NCI-H345 (cell line): ENCODE measurements around the gene HYAL3.
"Not testable (repeated sequence)": the region's sequence is repeated elsewhere in the genome, so short reads cannot be mapped to it uniquely, and the experiment has no call there.

Experiments
- DNase-seq: peaks from one replicate; lab custom pipeline; 2025; lab: John Stamatoyannopoulos, UW

Gene HYAL3

GRCh38 chr3:50270422-50271224, 28.6 kb downstream of the HYAL3 start:
- no peak for DNase-seq

- no peak for DNase-seq
These were observed 29.2 kb downstream of the HYAL3 start for GRCh38 chr3:50269977-50270413.

GRCh38 chr3:50269460-50269859, 29.7 kb downstream of the HYAL3 start:
- DNase-seq: no peak

GRCh38 chr3:50268703-50269451, 30.3 kb downstream of the HYAL3 start, which contains the start of gene SEMA3B:
Gene SEMA3B (plus strand): TSS chr3:50269147. CDS start chr3:50269241, 94 bp downstream.
- DNase-seq: peak; percentile 25

- no peak for DNase-seq
These were observed 30.9 kb downstream of the HYAL3 start for GRCh38 chr3:50268276-50268675.

GRCh38 chr3:50267280-50267913, 31.8 kb downstream of the HYAL3 start:
- DNase-seq: no peak

- DNase-seq: no peak
These were observed 32.4 kb downstream of the HYAL3 start for GRCh38 chr3:50266836-50267235.

GRCh38 chr3:50266017-50266416, 33.2 kb downstream of the HYAL3 start:
- no peak for DNase-seq

- no peak for DNase-seq
These were observed 33.6 kb downstream of the HYAL3 start for GRCh38 chr3:50265571-50265970.

- no peak for DNase-seq
These were observed 34.2 kb downstream of the HYAL3 start for GRCh38 chr3:50264964-50265485.

- peak; percentile 8 for DNase-seq
These were observed 34.7 kb downstream of the HYAL3 start for GRCh38 chr3:50264383-50264963.

GRCh38 chr3:50263478-50264382, 35.5 kb downstream of the HYAL3 start:
- DNase-seq: no peak

GRCh38 chr3:50262778-50263177, 36.4 kb downstream of the HYAL3 start:
- no peak for DNase-seq

- DNase-seq: not testable (repeated sequence)
These were observed 37.0 kb downstream of the HYAL3 start for GRCh38 chr3:50262200-50262599.

- DNase-seq: no peak
These were observed 37.7 kb downstream of the HYAL3 start for GRCh38 chr3:50261505-50261904.

GRCh38 chr3:50260942-50261441, 38.2 kb downstream of the HYAL3 start:
- no peak for DNase-seq

- peak; percentile 82 for DNase-seq
These were observed 38.9 kb downstream of the HYAL3 start for GRCh38 chr3:50260027-50260941.

GRCh38 chr3:50259432-50260026, 39.7 kb downstream of the HYAL3 start:
- DNase-seq: no peak

- no peak for DNase-seq
These were observed 40.2 kb downstream of the HYAL3 start for GRCh38 chr3:50258979-50259378.
